ENCODE measurements around the gene NLRX1.
"Not testable (repeated sequence)": the region's sequence is repeated elsewhere in the genome, so short reads cannot be mapped to it uniquely, and the experiment has no call there.

The NLRX1 gene

DNA sequence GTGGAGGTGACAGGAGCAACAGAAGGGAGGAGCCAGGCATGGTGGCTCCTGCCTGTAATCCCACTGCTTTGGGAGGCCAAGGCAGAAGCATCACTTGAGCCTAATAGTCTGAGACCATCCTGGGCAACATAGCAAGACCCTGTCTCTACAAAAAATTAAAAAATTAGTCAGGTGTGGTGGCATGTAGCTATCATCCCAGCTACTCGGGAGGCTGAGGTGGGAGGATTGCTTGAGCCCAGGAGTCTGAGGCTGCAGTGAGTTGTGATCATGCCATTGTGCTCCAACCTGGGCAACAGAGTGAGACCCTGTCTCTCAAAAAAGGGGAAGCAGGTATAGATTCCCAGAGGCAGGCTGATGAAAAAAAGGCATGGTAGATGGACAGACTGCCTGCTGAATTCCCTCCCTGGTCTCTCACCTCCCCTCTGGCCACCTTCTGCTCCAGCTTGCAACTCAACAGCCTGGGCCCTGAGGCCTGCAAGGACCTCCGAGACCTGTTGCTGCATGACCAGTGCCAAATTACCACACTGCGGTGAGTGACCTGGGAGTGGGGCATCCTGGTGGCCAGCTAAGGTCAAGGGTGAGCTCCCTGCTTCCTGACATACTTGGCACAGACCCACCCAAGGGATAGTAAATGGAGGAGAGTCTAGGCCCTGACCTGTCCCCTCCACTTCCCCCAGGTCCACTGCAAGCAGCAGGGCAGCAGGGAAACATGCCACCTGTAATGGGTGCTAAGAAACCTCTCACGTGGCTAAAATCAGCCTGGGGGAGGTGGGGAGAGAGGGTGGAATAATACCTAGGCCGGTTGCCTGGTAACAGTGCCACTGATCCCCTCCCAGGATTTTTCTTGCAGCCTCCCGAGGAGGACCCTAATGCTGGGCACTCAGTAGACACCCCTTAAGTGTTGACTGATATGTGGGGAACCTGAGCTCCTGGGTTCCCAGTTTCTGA is 12.5 kb downstream of the NLRX1 start:
- Mint-ChIP-seq H3K9me3 (no peaks in the 10 kb centered on the region), H3K27ac (ENCODE audit: low read depth) (no peak overlapping the region), H3K36me3 (ENCODE audit: insufficient read depth) (peaks cover 5% of the 10 kb centered on the region)

DNA sequence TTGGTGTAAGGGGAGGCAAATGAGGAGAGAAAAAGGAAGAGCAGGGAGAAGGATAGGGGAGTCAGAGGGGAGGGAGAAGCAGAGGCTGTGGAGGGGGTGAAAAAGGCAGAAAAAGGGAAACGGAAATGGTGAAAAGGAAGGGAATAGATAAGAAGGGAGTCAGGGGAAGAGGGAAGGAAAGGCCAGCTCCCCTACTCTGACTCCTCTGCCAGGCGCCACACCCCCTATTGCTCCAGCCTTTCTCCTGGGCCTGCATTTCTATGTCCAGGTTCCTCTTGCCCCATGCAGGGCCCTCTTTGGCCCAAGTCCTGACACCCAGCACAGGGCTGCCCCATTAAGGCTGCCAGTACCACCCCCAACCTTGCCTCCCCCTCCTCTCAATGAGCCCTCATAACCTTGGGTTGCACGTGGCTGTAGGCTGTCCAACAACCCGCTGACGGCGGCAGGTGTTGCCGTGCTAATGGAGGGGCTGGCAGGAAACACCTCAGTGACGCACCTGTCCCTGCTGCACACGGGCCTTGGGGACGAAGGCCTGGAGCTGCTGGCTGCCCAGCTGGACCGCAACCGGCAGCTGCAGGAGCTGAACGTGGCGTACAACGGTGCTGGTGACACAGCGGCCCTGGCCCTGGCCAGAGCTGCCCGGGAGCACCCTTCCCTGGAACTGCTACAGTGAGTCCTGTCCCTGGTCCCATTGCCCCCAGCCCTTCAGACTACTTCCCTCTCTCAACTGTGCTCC is 13.3 kb downstream of the NLRX1 start:
- H3K9me3 Mint-ChIP-seq: no peaks in the 10 kb centered on the region
- H3K27ac Mint-ChIP-seq (ENCODE audit: low read depth): no peak overlapping the region
- H3K4me1 Mint-ChIP-seq: no peaks in the 10 kb centered on the region
- H3K27me3 Mint-ChIP-seq: peaks cover 17% of the 10 kb centered on the region
- H3K36me3 Mint-ChIP-seq (ENCODE audit: insufficient read depth): peaks cover 3% of the 10 kb centered on the region
- ATAC-seq (replicated peaks; ENCODE audit: extremely low read depth, poor library complexity, severe bottlenecking) (no peak), DNase-seq (ENCODE audit: low spot score in 2 of 2) (no peak)
- no peak overlapping the region for H3K4me3 Mint-ChIP-seq

More for the DNA sequence above, 12.5 kb downstream of the NLRX1 start:
- ATAC-seq (replicated peaks; ENCODE audit: extremely low read depth, poor library complexity, severe bottlenecking) (no peak), DNase-seq (ENCODE audit: low spot score in 2 of 2) (no peak)
- Mint-ChIP-seq H3K4me1 (no peaks in the 10 kb centered on the region), H3K27me3 (peaks cover 9% of the 10 kb centered on the region), H3K4me3 (no peak overlapping the region)

DNA sequence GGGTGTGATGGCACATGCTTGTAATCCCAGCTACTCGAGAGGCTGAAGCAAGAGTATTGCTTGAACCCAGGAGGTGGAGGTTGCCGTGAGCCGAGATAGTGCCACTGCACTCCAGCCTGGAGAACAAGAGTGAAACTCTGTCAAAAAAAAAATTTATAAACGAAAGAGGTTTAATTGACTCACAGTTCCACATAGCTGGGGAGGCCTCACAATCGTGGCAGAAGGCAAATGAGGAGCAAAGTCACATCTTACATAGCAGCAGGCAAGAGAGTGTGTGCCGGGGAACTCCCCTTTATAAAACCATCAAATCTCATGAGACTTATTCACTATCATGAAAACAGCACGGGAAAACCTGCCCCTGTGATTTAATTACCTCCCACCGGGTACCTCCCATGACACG is 15.9 kb downstream of the NLRX1 start:
- not testable (repeated sequence) for H3K4me3 Mint-ChIP-seq

DNA sequence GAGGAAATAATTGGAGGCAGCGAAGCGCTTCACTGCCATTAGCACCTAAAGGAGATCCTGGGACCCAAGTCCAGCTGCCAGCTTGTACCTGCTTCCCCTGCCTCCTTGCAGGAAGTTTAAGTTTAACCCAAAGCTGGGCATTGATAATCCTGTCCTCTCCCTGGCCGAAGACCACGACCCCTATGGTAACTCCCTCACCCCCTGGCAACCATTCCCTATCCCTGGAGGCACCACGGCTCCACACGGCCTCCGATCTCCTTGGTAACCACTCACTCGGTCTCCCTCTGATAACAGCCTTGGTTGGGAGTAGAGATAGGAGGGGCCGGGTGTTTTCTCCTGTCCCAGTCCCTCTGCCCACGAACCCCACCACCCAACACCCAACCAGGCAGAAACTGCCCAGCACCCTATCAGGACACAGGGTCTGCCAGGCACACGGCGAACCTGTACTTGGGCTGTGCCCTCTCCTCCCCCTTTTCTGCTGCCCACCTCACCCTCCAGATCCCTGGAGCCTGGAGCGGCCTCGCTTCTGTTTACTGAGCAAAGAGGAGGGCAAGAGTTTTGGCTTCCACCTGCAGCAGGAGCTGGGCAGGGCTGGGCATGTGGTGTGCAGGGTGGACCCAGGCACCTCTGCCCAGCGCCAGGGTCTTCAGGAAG is 17.6 kb downstream of the NLRX1 start:
- no peaks in the 10 kb centered on the region for H3K4me1 Mint-ChIP-seq
- H3K27me3 Mint-ChIP-seq: peaks cover 19% of the 10 kb centered on the region
- ATAC-seq (replicated peaks; ENCODE audit: extremely low read depth, poor library complexity, severe bottlenecking) (no peak), DNase-seq (ENCODE audit: low spot score in 2 of 2) (no peak)
- no peak overlapping the region for H3K4me3 Mint-ChIP-seq
- no peak overlapping the region for H3K27ac Mint-ChIP-seq (ENCODE audit: low read depth)
- no peaks in the 10 kb centered on the region for H3K36me3 Mint-ChIP-seq (ENCODE audit: insufficient read depth)
- no peaks in the 10 kb centered on the region for H3K9me3 Mint-ChIP-seq

More for the DNA sequence above, 15.9 kb downstream of the NLRX1 start:
- peaks cover 19% of the 10 kb centered on the region for H3K27me3 Mint-ChIP-seq
- H3K27ac Mint-ChIP-seq (ENCODE audit: low read depth); H3K9me3 Mint-ChIP-seq; H3K4me1 Mint-ChIP-seq; ATAC-seq (replicated peaks; ENCODE audit: extremely low read depth, poor library complexity, severe bottlenecking); H3K36me3 Mint-ChIP-seq (ENCODE audit: insufficient read depth); DNase-seq (ENCODE audit: low spot score in 2 of 2): not testable (repeated sequence)

DNA sequence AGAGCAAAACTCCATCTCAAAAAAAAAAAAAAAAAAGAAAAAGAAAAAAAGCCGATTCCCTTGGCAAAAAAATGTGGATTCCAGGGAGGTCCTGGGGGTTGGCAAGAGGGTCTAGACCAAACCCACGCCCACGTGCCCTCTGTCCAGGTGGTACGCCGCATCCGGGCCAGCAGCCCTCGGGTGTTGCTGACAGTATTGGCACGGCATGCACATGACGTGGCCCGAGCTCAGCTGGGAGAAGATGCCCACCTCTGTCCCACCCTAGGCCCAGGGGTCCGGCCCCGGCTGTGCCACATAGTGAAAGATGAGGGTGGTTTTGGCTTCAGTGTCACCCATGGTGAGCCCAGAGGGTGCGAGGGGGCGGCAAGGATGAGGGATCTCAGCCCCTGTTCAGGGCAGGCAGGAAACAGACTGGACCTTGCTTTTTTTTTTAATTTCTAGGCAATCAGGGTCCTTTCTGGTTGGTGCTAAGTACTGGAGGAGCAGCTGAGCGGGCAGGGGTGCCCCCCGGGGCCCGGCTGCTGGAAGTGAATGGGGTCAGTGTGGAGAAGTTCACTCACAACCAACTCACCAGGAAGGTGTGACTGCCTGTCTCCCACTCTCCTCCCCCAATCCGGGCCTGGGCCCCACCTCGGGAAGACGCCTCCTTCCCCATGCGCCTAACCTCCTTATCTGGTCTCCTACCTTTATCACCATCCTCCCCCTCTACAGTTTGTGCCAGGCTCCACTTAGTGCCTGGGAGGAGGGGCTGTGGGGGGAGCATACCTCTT is 18.8 kb downstream of the NLRX1 start:
- ATAC-seq (replicated peaks; ENCODE audit: extremely low read depth, poor library complexity, severe bottlenecking): no peak
- Mint-ChIP-seq H3K4me1 (no peaks in the 10 kb centered on the region), H3K4me3 (no peak overlapping the region), H3K27me3 (peaks cover 19% of the 10 kb centered on the region), H3K9me3 (no peaks in the 10 kb centered on the region), H3K27ac (ENCODE audit: low read depth) (no peak overlapping the region), H3K36me3 (ENCODE audit: insufficient read depth) (no peaks in the 10 kb centered on the region)
- no peak for DNase-seq (ENCODE audit: low spot score in 2 of 2)

DNA sequence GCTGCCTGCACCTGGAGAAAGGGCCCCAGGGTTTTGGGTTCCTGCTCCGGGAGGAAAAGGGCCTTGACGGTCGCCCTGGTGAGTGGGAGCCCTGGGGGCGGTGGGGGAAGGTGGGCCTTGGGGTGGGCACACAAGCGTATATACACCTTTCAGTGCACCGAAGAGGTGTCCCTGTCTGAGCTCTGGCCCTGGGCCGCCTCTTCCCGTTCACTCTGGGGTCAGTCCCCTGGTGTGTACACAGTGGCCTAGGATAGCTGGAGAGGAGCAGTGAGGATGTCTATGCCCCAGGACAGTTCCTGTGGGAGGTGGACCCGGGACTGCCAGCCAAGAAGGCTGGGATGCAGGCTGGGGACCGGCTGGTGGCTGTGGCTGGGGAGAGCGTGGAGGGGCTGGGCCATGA is 19.5 kb downstream of the NLRX1 start:
- no peaks in the 10 kb centered on the region for H3K36me3 Mint-ChIP-seq (ENCODE audit: insufficient read depth)
- H3K27me3 Mint-ChIP-seq: peaks cover 19% of the 10 kb centered on the region
- no peak overlapping the region for H3K4me3 Mint-ChIP-seq
- H3K27ac Mint-ChIP-seq (ENCODE audit: low read depth): no peak overlapping the region
- H3K9me3 Mint-ChIP-seq: no peaks in the 10 kb centered on the region
- no peaks in the 10 kb centered on the region for H3K4me1 Mint-ChIP-seq
- ATAC-seq (replicated peaks; ENCODE audit: extremely low read depth, poor library complexity, severe bottlenecking): no peak
- DNase-seq (ENCODE audit: low spot score in 2 of 2): no peak

DNA sequence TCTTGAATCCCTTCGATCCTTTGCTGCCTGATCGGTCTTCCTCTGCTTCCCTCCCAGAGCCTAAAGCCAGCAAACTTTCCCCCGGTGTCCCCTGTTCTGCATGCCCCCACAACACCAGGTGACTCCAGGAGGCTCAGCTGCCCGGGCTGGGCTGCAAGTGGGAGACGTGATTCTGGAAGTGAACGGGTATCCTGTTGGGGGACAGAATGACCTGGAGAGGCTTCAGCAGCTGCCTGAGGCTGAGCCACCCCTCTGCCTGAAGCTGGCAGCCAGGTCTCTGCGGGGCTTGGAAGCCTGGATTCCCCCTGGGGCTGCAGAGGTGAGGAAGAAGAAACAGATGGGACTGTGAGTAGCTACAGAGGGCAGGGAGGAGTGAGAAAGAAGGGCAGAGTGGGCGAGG is 20.4 kb downstream of the NLRX1 start:
- DNase-seq (ENCODE audit: low spot score in 2 of 2) (no peak), ATAC-seq (replicated peaks; ENCODE audit: extremely low read depth, poor library complexity, severe bottlenecking) (no peak)
- H3K27me3 Mint-ChIP-seq: peaks cover 19% of the 10 kb centered on the region
- H3K27ac Mint-ChIP-seq (ENCODE audit: low read depth): no peak overlapping the region
- H3K36me3 Mint-ChIP-seq (ENCODE audit: insufficient read depth): no peaks in the 10 kb centered on the region
- no peaks in the 10 kb centered on the region for H3K4me1 Mint-ChIP-seq
- no peaks in the 10 kb centered on the region for H3K9me3 Mint-ChIP-seq
- no peak overlapping the region for H3K4me3 Mint-ChIP-seq

DNA sequence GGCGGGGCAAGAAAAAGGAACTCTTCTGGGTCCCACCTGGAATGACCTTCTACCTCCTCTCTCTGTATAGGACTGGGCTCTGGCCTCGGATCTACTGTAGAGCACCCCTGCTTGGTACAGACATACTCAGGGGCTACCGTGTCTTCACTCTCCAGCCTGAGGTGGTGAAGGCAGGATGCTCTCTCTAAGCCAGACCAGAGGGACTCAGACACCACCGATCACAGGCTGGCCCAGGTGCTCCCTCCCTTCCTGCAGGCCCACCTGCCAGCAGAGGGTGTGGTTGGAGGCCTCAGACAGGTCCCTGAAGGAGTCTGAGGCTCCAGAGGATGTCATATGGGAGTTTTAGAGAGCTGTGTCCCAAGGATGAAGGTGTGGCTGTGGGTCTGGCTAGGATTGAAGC is 20.9 kb downstream of the NLRX1 start:
- no peak overlapping the region for H3K4me3 Mint-ChIP-seq
- H3K4me1 Mint-ChIP-seq: no peaks in the 10 kb centered on the region
- no peak for ATAC-seq (replicated peaks; ENCODE audit: extremely low read depth, poor library complexity, severe bottlenecking)
- no peak for DNase-seq (ENCODE audit: low spot score in 2 of 2)
- H3K27me3 Mint-ChIP-seq: peaks cover 19% of the 10 kb centered on the region
- H3K36me3 Mint-ChIP-seq (ENCODE audit: insufficient read depth): no peaks in the 10 kb centered on the region
- H3K27ac Mint-ChIP-seq (ENCODE audit: low read depth): no peak overlapping the region
- H3K9me3 Mint-ChIP-seq: no peaks in the 10 kb centered on the region

DNA sequence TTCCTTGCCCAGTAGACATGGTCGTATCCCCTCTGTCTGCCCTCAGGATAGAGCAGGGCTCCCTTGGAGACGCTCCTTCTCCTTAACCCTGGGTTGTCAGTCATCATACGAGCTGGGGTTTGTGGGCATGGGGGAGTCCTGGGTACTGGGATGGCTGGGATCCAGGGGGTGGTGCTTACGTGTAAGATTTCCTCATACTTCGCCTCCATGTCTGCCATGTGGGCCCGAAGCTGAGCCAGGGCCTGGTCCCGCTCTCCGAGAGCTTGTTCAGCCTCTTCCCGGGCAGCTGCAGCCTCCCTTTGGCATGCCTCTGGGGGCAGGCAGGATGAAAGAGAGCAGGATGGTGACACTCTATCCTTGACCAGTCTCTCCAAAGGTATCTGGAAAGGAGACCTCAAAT is 22.0 kb downstream of the NLRX1 start:
- Mint-ChIP-seq H3K27me3 (peaks cover 25% of the 10 kb centered on the region), H3K4me3 (no peak overlapping the region), H3K4me1 (no peaks in the 10 kb centered on the region), H3K36me3 (ENCODE audit: insufficient read depth) (no peaks in the 10 kb centered on the region), H3K9me3 (no peaks in the 10 kb centered on the region), H3K27ac (ENCODE audit: low read depth) (no peak overlapping the region)
- ATAC-seq (replicated peaks; ENCODE audit: extremely low read depth, poor library complexity, severe bottlenecking): no peak
- no peak for DNase-seq (ENCODE audit: low spot score in 2 of 2)

DNA sequence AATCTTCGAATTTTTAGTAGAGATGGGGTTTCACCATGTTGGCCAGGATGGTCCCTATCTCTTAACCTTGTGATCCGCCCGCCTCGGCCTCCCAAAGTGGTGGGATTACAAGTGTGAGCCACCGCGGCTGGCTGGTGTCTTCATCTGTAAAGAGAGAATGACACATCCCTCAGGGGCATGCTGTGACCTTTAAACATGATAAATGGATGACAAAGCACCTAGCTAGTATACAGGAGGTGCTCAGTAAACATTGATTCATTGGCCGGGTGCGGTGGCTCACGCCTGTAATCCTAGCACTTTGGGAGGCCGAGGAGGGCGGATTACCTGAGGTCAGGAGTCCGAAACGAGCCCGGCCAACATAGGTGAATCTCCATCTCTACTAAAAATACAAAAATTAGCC is 22.7 kb downstream of the NLRX1 start:
- not testable (repeated sequence) for H3K27ac Mint-ChIP-seq (ENCODE audit: low read depth)

DNA sequence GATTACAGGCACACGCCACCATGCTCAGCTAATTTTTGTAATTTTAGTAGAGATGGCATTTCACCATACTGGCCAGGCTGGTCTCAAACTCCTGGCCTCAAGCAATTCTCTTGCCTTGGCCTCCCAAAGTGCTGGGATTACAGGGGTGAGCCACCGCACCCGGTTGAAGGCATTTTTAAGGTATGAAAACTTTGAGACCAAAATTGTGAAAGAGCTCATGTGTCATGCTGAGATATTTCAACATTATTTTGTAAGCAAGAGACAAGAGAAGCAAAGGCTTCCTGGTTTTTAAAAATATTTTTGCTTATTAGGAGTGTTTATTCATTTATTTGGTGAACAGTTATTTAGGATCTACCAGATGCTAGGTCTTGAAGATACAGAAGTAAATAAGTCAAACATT is 23.6 kb downstream of the NLRX1 start:
- ATAC-seq (replicated peaks; ENCODE audit: extremely low read depth, poor library complexity, severe bottlenecking): no peak
- no peaks in the 10 kb centered on the region for H3K4me1 Mint-ChIP-seq
- H3K36me3 Mint-ChIP-seq (ENCODE audit: insufficient read depth): no peaks in the 10 kb centered on the region
- DNase-seq (ENCODE audit: low spot score in 2 of 2): no peak
- no peaks in the 10 kb centered on the region for H3K9me3 Mint-ChIP-seq
- peaks cover 10% of the 10 kb centered on the region for H3K27me3 Mint-ChIP-seq
- no peak overlapping the region for H3K27ac Mint-ChIP-seq (ENCODE audit: low read depth)
- no peak overlapping the region for H3K4me3 Mint-ChIP-seq

More for the DNA sequence above, 22.7 kb downstream of the NLRX1 start:
- not testable (repeated sequence) for DNase-seq (ENCODE audit: low spot score in 2 of 2); H3K36me3 Mint-ChIP-seq (ENCODE audit: insufficient read depth); H3K4me1 Mint-ChIP-seq; H3K4me3 Mint-ChIP-seq; H3K9me3 Mint-ChIP-seq; ATAC-seq (replicated peaks; ENCODE audit: extremely low read depth, poor library complexity, severe bottlenecking)
- peaks cover 17% of the 10 kb centered on the region for H3K27me3 Mint-ChIP-seq

DNA sequence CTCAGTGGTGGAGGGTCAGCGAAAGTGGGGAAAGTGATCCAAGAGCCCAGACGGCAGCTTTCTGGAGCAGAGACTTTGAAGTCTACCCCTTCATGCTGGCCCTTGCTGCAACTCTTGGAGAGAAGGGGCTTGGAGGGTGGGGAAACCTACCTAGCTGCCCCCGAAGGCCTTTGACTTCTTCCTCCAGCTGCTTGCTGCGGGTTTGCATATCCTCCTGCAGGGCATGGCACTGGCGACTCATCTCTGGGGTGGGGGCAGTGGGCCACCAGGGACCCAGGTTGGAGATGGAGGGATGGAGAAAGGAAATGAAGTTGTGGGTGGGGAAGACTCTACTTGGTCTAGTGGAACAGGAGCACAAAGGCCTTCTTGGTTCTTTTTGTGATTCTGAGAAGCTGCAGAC is 24.5 kb downstream of the NLRX1 start:
- no peaks in the 10 kb centered on the region for H3K9me3 Mint-ChIP-seq
- no peak overlapping the region for H3K27ac Mint-ChIP-seq (ENCODE audit: low read depth)

More for the DNA sequence above, 24.5 kb downstream of the NLRX1 start:
- ATAC-seq (replicated peaks; ENCODE audit: extremely low read depth, poor library complexity, severe bottlenecking) (no peak), DNase-seq (ENCODE audit: low spot score in 2 of 2) (no peak)
- Mint-ChIP-seq H3K4me1 (no peaks in the 10 kb centered on the region), H3K4me3 (no peak overlapping the region), H3K36me3 (ENCODE audit: insufficient read depth) (no peaks in the 10 kb centered on the region), H3K27me3 (peaks cover 10% of the 10 kb centered on the region)
